Activated naive CD8-positive, alpha-beta T cell treated with anti-CD3 and anti-CD28 coated beads for 36 hours (primary cell): ENCODE measurements around the gene SGTB. TPM values are rescaled to one million over a fixed set of nuclear protein-coding genes. Genes with fewer than 3 reads are reported as not detected.
"Not testable (repeated sequence)": the region's sequence is repeated elsewhere in the genome, so short reads cannot be mapped to it uniquely, and the experiment has no call there.

Experiments
- DNase-seq: peaks from one replicate; pipeline ENCODE4 v3.0.0; 2021
- H3K27ac Mint-ChIP-seq: one replicate; pipeline ENCODE4 v1.8.0; 2022; ENCODE audit warnings: mild to moderate bottlenecking, moderate library complexity, mixed read lengths
- H3K27me3 Mint-ChIP-seq: one replicate; pipeline ENCODE4 v1.8.0; 2022; ENCODE audit warnings: mild to moderate bottlenecking, mixed read lengths
- H3K36me3 Mint-ChIP-seq: one replicate; pipeline ENCODE4 v1.8.0; 2021; ENCODE audit warnings: mild to moderate bottlenecking, mixed read lengths
- H3K4me1 Mint-ChIP-seq: one replicate; pipeline ENCODE4 v1.8.0; 2021; ENCODE audit warnings: mixed read lengths
- H3K4me3 Mint-ChIP-seq: one replicate; pipeline ENCODE4 v1.8.0; 2022; ENCODE audit warnings: mild to moderate bottlenecking, moderate library complexity, mixed read lengths
- H3K9me3 Mint-ChIP-seq: one replicate; pipeline ENCODE4 v1.8.0; 2022; ENCODE audit warnings: mixed read lengths
- total RNA-seq, 2 experiments: library from RNA; stranded (reverse); gene quantifications; one replicate each; pipeline ENCODE4 v1.2.3, GENCODE V29; 2021

SGTB gene
- total RNA-seq, 2 experiments from 2014 or later = 17.0 to 18.2 TPM

DNA sequence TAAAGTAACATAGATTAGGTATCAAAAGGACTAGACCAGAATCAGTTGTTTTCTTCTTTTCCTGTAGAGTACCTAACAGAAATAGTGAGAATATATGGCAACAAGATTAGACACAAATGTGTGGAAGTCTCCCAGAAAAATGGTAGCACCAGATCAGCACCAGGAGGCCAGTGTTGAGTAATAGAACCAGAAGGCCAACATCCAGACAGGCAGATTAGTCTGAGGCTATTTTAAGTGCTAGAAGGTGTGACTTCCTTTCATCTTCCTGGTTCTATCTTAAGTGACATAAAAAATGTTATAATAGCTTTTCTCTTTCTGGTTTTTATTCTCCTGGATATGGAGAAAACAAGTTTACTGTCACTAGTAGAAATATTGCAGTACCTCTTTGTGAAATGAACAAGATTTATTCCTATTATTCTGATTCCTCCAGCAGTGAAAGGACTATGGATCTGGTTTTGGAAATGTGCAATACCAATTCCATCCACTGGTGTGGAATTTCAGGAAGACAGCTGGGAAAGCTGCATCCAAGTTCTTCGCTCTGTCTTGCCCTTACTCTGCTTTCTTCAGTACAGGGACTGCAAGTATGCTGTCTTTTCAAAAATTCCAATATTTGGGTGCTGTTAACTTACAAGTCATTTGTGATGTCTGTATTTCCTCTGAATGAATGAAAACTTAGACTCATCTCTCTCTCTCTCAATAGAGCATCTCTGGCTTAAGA lies 57.9 kb downstream of the SGTB start:
- no peak for DNase-seq
- Mint-ChIP-seq H3K27ac (no peak overlapping the region), H3K9me3 (no peaks in the 10 kb centered on the region), H3K4me1 (peaks cover 9% of the 10 kb centered on the region), H3K27me3 (no peaks in the 10 kb centered on the region), H3K4me3 (no peak overlapping the region), H3K36me3 (peaks cover 14% of the 10 kb centered on the region)

DNA sequence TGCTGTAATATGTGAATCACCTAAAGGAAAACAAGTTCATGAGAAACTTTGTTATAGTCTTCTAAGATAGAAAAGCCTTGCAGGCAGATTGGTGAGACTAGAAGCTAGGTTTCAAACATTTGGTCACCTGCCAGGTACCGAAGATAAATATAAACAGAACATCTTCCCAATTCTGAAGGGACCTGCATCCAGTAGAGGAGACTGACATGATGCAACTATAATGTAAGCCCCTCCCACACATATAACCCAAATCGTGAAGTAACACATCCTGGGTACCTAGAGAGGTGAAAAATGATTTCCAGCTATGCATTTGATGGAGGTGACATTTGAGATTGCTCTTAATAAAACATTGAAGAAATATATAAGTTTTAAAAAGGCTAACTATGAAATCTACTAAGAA lies 67.2 kb downstream of the SGTB start:
- H3K27me3 Mint-ChIP-seq = no peaks in the 10 kb centered on the region
- peaks cover 14% of the 10 kb centered on the region for H3K36me3 Mint-ChIP-seq
- no peak overlapping the region for H3K4me3 Mint-ChIP-seq
- no peak for DNase-seq
- H3K4me1 Mint-ChIP-seq = peaks cover 4% of the 10 kb centered on the region
- H3K27ac Mint-ChIP-seq = peak overlapping the region; percentile 48
- no peaks in the 10 kb centered on the region for H3K9me3 Mint-ChIP-seq

GRCh38 chr5:65651144-65651543 lies 70.8 kb downstream of the SGTB start:
- no peak for DNase-seq
- H3K27ac Mint-ChIP-seq = no peak overlapping the region
- H3K36me3 Mint-ChIP-seq = peaks cover 10% of the 10 kb centered on the region
- no peaks in the 10 kb centered on the region for H3K27me3 Mint-ChIP-seq
- peaks cover 4% of the 10 kb centered on the region for H3K4me1 Mint-ChIP-seq
- H3K4me3 Mint-ChIP-seq = no peak overlapping the region
- H3K9me3 Mint-ChIP-seq = no peaks in the 10 kb centered on the region

- Mint-ChIP-seq H3K36me3 (peaks cover 12% of the 10 kb centered on the region), H3K27me3 (no peaks in the 10 kb centered on the region), H3K9me3 (no peaks in the 10 kb centered on the region), H3K4me1 (no peaks in the 10 kb centered on the region), H3K27ac (no peak overlapping the region), H3K4me3 (no peak overlapping the region)
- DNase-seq = no peak
These were observed 74.0 kb downstream of the SGTB start for GRCh38 chr5:65647941-65648340.

GRCh38 chr5:65646938-65647337 lies 75.0 kb downstream of the SGTB start:
- no peak for DNase-seq
- H3K9me3 Mint-ChIP-seq = no peaks in the 10 kb centered on the region
- no peak overlapping the region for H3K27ac Mint-ChIP-seq
- no peak overlapping the region for H3K4me3 Mint-ChIP-seq
- no peaks in the 10 kb centered on the region for H3K4me1 Mint-ChIP-seq
- peaks cover 12% of the 10 kb centered on the region for H3K36me3 Mint-ChIP-seq
- no peaks in the 10 kb centered on the region for H3K27me3 Mint-ChIP-seq

- Mint-ChIP-seq H3K36me3 (peaks cover 16% of the 10 kb centered on the region), H3K4me1 (no peaks in the 10 kb centered on the region), H3K27me3 (no peaks in the 10 kb centered on the region), H3K27ac (no peak overlapping the region), H3K4me3 (no peak overlapping the region), H3K9me3 (no peaks in the 10 kb centered on the region)
- DNase-seq = no peak
These were observed 81.7 kb downstream of the SGTB start for GRCh38 chr5:65640240-65640639.

DNA sequence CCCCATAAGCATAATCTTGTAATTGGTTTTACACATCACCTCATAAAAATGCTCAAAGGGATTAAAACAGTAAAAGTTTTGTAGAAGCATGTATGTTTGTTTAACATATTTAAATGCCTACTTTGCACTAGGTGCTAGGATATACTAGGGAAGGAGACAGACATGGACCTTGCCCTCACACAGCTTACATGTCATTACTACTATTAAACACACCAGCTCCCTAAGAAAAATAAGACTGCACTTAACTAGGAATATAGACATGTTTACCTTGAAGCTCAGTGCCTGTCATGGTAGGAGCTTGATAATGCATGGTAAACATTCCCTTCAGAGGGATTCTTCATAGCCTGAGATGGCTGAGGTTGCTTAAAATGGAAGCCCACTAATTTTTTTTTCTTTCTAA lies 90.9 kb downstream of the SGTB start:
- DNase-seq = no peak
- Mint-ChIP-seq H3K27me3 (no peaks in the 10 kb centered on the region), H3K27ac (no peak overlapping the region), H3K4me3 (no peak overlapping the region), H3K36me3 (peaks cover 21% of the 10 kb centered on the region), H3K9me3 (no peaks in the 10 kb centered on the region), H3K4me1 (peaks cover 25% of the 10 kb centered on the region)

- no peaks in the 10 kb centered on the region for H3K9me3 Mint-ChIP-seq
- H3K4me1 Mint-ChIP-seq = peaks cover 40% of the 10 kb centered on the region
- H3K4me3 Mint-ChIP-seq = peak overlapping the region; percentile 97
- H3K36me3 Mint-ChIP-seq = peaks cover 26% of the 10 kb centered on the region
- H3K27me3 Mint-ChIP-seq = no peaks in the 10 kb centered on the region
- no peak for DNase-seq
- H3K27ac Mint-ChIP-seq = peak overlapping the region; percentile 97
These were observed 96.2 kb downstream of the SGTB start for GRCh38 chr5:65625743-65626142.

GRCh38 chr5:65624571-65625555 lies 97.0 kb downstream of the SGTB start, which contains the start of the genes SHLD3 and TRAPPC13:
TSS of gene SHLD3 (plus strand) at chr5:65625027. CDS start at chr5:65629588, 4,561 bp downstream.
TSS of gene TRAPPC13 (plus strand) at chr5:65625027. CDS start at chr5:65625061, 34 bp downstream.
- Mint-ChIP-seq H3K9me3 (no peaks in the 10 kb centered on the region), H3K4me3 (peak within 1 kb of the TSS; percentile 97), H3K27ac (peak within 1 kb of the TSS; percentile 97), H3K36me3 (peaks cover 25% of the 10 kb centered on the region), H3K4me1 (peaks cover 40% of the 10 kb centered on the region), H3K27me3 (no peaks in the 10 kb centered on the region)
- DNase-seq = peak; percentile 81

DNA sequence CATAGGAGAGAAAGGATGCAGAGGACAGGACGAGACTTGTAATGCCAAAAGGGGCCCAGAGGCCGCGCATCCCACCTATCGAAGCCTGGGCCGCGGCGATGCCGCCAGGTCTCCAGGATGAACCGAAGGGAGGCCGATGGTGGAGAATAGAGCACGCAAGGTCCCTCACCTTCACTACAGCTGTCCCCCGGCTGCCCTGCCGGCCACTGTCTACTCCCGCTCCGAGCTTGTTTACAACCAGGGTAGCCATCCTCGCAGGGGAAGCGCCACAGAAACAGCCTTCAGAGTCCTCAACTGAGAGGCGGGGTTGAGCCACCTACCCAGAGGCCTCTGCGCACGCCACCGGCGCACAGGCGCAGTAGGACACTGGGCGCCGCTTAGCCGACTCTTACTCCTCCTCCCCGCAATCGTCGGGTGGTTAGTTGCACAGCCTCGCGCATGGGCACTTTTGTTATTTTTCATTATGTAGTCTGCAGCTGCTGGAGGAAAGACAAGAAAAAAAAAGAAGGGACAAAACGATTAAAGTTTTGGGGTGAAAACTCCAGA lies 97.8 kb downstream of the SGTB start, which contains the start of gene TRIM23:
Gene TRIM23, minus strand, starts transcription at position 309 of the 546 bp plus-strand sequence. Its CDS starts 59 bp downstream, at position 250.
- peak within 1 kb of the TSS; percentile 97 for H3K27ac Mint-ChIP-seq
- H3K9me3 Mint-ChIP-seq = no peaks in the 10 kb centered on the region
- no peaks in the 10 kb centered on the region for H3K27me3 Mint-ChIP-seq
- H3K4me1 Mint-ChIP-seq = peaks cover 39% of the 10 kb centered on the region
- peaks cover 19% of the 10 kb centered on the region for H3K36me3 Mint-ChIP-seq
- DNase-seq = peak; percentile 92
- peak within 1 kb of the TSS; percentile 97 for H3K4me3 Mint-ChIP-seq

DNA sequence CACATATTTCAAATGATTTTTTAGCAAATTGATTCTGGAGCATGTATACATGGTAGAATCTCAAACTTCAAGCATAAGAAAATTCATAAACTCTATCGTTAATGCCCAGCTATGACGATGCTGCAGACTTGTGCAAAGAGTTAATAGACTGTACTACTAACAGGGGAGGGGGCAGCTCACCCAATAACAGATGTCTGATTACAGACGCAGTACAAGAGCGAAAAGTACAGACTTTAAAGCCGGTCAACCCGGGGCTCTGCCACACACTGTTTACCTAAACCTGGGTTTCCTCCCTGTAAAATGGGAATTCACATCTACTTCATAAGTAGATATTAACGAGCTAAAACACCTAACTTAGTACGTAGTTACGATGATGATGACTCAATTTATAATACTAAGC lies 98.4 kb downstream of the SGTB start:
- DNase-seq = no peak
- peaks cover 41% of the 10 kb centered on the region for H3K4me1 Mint-ChIP-seq
- H3K36me3 Mint-ChIP-seq = peaks cover 17% of the 10 kb centered on the region
- no peaks in the 10 kb centered on the region for H3K9me3 Mint-ChIP-seq
- H3K4me3 Mint-ChIP-seq = peak overlapping the region; percentile 97
- no peaks in the 10 kb centered on the region for H3K27me3 Mint-ChIP-seq
- H3K27ac Mint-ChIP-seq = peak overlapping the region; percentile 97

- peaks cover 10% of the 10 kb centered on the region for H3K36me3 Mint-ChIP-seq
- H3K4me3 Mint-ChIP-seq, H3K9me3 Mint-ChIP-seq, H3K27ac Mint-ChIP-seq, DNase-seq, H3K27me3 Mint-ChIP-seq: not testable (repeated sequence)
- H3K4me1 Mint-ChIP-seq = peaks cover 37% of the 10 kb centered on the region
These were observed 99.9 kb downstream of the SGTB start for GRCh38 chr5:65621961-65622360.

DNA sequence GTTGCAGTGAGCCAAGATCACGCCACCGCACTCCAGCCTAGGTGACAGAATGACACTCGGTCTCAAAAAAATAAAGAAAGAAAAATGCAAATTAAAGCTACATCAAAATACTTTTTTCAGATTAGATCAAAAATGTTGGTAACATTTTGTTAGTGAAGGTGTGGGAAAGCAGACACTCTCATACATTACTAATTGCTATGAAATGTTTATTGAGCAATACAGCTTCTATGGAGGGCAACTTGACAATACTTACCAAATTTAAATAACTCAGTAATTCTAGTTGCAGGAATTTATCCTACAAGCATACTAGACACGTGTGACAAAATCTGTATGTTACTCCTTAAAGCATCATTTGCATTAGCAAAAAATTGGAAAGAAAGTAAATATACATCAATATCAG lies 101.9 kb downstream of the SGTB start:
- Mint-ChIP-seq H3K27ac (no peak overlapping the region), H3K36me3 (peaks cover 4% of the 10 kb centered on the region), H3K4me3 (no peak overlapping the region), H3K27me3 (no peaks in the 10 kb centered on the region), H3K9me3 (no peaks in the 10 kb centered on the region), H3K4me1 (peaks cover 37% of the 10 kb centered on the region)
- DNase-seq = no peak
